ENCODE results near the gene ZSCAN2. TPM values are rescaled to one million over a fixed set of nuclear protein-coding genes. Genes with fewer than 3 reads are reported as not detected.
"Not testable (repeated sequence)": the region's sequence is repeated elsewhere in the genome, so short reads cannot be mapped to it uniquely, and the experiment has no call there.

Gene ZSCAN2
- total RNA-seq = 8.7 TPM

- peak; percentile 86 for DNase-seq
These were observed at the start of gene ZSCAN2 for GRCh38 chr15:84600687-84601554. TSS of gene ZSCAN2 (plus strand) at chr15:84601009. CDS start at chr15:84603928, 2,919 bp downstream.

- DNase-seq = not testable (repeated sequence)
These were observed 49.2 kb upstream of the ZSCAN2 start for GRCh38 chr15:84551624-84552023.

DNA sequence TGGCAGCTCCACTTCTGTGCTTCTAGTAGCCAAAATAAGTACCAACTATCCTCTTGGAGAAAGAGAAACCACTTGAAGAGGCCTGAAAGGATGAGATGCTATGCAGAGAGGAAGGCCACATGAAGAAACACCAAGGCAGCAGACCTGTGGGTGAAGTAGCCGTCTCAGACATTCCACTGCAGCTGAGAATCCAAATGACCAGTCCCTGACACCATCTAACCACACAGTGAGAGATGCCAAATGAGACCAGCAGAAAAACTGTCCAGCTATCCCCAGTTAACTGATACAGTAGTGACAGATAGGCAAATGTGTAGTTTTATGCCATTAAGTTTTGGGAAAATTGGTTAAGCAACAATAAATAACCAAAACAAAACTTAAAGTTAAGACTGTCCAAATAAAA lies 47.9 kb upstream of the ZSCAN2 start:
- no peak for DNase-seq

DNA sequence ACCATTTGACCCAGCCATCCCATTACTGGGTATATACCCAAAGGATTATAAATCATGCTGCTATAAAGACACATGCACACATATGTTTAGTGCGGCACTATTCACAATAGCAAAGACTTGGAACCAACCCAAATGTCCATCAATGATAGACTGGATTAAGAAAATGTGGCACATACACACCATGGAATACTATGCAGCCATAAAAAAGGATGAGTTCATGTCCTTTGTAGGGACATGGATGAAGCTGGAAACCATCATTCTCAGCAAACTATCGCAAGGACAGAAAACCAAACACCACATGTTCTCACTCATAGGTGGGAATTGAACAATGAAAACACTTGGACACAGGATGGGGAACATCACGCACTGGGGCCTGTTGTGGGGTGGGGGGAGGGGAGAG lies 44.1 kb upstream of the ZSCAN2 start:
- not testable (repeated sequence) for DNase-seq

- not testable (repeated sequence) for DNase-seq
These were observed 32.8 kb upstream of the ZSCAN2 start for GRCh38 chr15:84568021-84568420.

DNA sequence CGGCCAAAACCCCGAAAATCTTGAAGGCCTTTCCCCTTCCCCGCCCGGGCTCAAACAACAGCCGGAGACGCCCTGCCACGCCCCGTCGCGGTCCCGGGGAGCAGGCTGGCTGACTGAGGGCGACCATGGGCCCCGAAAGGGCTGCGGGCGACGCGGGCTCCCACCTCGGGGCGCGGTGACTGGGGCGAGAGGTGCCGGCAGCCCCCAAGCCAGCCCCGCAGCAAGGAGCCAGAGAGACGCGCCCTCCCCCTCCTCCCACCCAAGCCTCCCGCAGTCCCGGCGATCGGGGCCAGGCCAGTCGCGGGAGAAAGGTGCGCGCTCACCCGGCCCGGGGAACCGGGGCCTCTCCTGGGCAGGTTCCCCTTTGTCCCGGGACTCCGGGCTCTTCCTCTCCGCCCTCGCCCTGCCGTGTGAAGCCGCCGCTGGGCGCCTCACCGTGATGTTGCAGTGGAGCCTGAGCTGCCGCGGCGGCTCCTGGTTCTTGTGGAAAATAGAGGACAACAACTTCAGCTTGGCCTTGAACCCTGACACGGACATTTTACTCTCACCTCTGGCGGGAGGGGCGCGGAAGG lies 30.6 kb upstream of the ZSCAN2 start:
- DNase-seq = no peak

DNA sequence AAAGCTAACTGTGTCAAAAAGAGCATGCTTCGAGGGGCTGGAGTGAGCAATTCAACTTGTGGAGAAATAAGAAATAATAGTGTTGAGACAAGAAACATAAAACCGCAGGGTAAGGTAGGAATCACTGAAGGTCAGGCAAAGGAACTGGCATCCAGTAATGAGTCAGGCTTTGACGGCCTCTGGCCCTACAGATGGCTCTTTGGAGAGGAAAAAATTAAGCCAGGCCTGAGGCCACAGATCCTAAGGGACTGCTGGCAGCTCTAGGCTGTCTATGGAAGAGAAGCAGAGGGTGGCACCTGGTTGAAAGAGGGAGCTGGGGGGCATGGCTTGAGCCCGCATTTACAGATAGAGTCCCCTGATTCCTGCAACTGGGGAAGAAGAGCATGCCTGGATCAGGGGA lies 28.6 kb upstream of the ZSCAN2 start:
- DNase-seq = no peak

- DNase-seq = no peak
These were observed 25.3 kb upstream of the ZSCAN2 start for GRCh38 chr15:84575493-84575892.

DNA sequence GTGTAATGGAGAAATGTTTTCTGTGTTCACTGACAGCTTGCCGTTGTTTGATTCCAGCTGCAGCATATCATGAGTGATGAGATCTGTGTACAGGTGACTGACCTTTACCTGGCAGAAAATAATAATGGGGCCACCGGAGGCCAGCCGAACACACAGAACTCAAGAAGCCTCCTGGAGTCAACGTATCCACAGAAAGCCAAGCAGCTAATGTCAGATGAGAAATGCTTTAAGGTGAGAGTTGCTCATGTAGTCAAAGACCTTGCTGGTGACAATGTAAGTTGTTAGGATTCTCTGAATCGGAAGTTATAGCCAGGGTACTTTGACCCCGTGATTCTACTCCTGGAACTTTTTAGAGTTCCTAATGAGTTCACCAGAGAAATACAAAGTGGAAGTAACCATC lies 22.9 kb upstream of the ZSCAN2 start:
- DNase-seq = not testable (repeated sequence)

GRCh38 chr15:84579261-84579721 lies 21.5 kb upstream of the ZSCAN2 start:
- DNase-seq = not testable (repeated sequence)

- DNase-seq = not testable (repeated sequence)
These were observed 19.0 kb upstream of the ZSCAN2 start for GRCh38 chr15:84581676-84582428.

- DNase-seq = no peak
These were observed 18.1 kb upstream of the ZSCAN2 start for GRCh38 chr15:84582583-84583157.

DNA sequence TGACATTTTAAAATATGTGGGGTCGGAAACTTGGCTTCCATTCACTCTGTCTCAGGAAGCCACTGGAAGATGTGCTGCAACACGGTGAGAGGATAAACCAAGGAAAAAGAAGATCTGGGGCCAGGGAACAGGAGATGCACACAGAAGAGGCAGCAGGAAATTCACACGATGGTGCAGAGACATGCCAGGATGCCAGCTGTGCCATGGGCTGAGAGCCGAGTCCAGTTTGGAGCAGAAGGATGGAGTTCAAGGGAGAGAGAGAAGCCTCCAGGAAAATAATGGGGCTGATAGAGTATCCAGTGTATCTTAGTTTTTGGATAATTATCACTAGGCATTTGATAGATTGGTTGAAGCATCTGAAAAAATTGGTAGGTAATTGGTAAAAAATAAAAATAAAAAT lies 16.9 kb upstream of the ZSCAN2 start:
- not testable (repeated sequence) for DNase-seq

- DNase-seq = no peak
These were observed 14.1 kb upstream of the ZSCAN2 start for GRCh38 chr15:84586696-84587095.

DNA sequence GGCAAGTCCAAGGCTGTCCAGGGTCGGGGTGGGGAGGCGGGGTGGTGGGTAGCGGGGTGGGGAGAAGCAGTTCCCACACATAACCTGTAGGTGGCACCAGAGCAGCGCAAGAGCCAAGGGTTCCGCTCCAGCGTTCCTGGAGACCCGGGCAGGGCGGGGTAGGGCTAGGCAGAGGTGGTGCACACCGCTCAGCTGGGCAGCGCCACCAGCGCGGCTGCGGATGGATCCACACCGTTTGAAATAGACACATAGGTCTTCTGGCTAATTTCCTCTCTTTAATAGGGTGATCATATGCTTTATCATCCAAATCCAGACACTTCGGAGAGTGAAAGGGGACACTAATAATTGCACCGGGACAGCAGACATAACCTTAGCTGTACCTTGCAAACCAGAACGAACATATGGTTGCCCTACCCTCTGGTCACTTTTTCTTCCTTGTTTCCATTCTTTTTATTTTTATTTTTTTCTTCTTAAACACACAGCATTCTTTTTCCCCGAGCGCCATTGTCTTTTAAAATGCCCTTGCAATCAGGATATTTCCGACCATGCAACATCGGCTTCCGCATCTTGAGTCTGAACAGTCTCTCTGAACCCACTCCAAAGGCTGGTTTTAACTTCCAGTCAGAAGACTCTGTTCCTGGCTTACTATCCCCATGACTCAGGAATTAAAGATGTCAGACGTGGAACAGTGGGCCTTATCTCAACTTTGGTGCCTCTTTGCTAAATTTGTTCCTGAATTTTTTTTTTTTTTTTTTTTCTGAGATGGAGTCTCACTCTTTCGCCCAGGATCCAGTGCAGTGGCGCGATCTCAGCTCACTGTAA lies 12.5 kb upstream of the ZSCAN2 start:
- DNase-seq = peak; percentile 53

DNA sequence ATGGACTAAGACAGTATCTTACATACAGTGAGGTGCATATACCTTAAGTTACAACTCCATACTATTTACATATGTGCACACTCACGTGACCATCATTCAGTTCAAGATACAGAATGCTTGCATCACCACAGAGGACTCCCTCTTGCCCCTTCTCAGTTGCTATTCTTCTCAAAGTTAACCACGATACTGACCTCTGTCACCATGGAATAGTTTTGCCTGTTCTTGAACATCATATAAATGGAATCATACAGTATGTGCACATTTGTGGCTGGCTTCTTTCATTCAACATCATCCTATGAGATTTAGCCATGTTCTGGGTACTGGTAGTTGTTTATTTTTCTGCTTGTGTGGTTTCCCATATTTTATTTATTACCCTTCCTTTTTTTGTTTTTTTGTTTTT lies 10.4 kb upstream of the ZSCAN2 start:
- no peak for DNase-seq

- no peak for DNase-seq
These were observed 9.0 kb upstream of the ZSCAN2 start for GRCh38 chr15:84591815-84592214.

- DNase-seq = no peak
These were observed 6.1 kb upstream of the ZSCAN2 start for GRCh38 chr15:84594617-84595290.

GRCh38 chr15:84595660-84596059 lies 5.1 kb upstream of the ZSCAN2 start:
- no peak for DNase-seq

DNA sequence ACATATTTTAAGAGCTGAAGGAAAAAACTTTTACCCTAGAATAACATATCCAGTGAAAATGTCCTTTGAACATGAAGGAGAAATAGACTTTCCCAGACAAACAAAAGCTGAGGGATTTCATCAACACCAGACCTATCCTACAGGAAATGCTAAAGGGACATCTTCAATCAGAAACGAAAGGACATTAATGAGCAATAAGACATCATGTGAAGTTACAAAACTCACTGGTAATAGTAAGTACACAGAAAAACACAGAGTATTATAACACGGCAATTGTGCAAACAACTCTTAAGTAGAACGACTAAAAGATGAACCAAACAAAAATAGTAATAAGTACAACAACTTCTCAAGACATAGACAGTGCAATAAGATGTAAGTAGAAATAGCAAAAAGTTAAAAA lies 3.5 kb upstream of the ZSCAN2 start:
- no peak for DNase-seq

- no peak for DNase-seq
These were observed 2.6 kb upstream of the ZSCAN2 start for GRCh38 chr15:84598250-84598649.
